Measurements from ENCODE around the gene KRTAP19-8. TPM values are rescaled to one million over a fixed set of nuclear protein-coding genes. Genes with fewer than 3 reads are reported as not detected.

KRTAP19-8 gene
- total RNA-seq, 1 donor from 2014 or later, result not detected

- Histone ChIP-seq H3K4me3 (no peak overlapping the region), H3K4me1 (no peaks in the 10 kb centered on the region), H3K27me3 (ENCODE audit: low read depth) (no peaks in the 10 kb centered on the region), H3K36me3 (no peaks in the 10 kb centered on the region), H3K9me3 (replicated peaks) (peaks cover 17% of the 10 kb centered on the region), H3K27ac (replicated peaks) (no peak overlapping the region)
- TF ChIP-seq CTCF (IDR thresholded peaks at IDR 0.05; ENCODE audit: borderline replicate concordance), result no peak
- no peak for DNase-seq
- intact Hi-C loops (cut with micrococcal nuclease), result no loop called here
These were observed 25.9 kb downstream of the KRTAP19-8 start for GRCh38 chr21:31012133-31013089.

GRCh38 chr21:31011412-31011811 is 26.9 kb downstream of the KRTAP19-8 start:
- intact Hi-C loops (cut with micrococcal nuclease), result no loop called here

GRCh38 chr21:31008355-31008754 is 29.9 kb downstream of the KRTAP19-8 start:
- TF ChIP-seq CTCF (IDR thresholded peaks at IDR 0.05; ENCODE audit: borderline replicate concordance), result no peak
- H3K4me3 ChIP-seq, result no peak overlapping the region
- H3K36me3 ChIP-seq, result no peaks in the 10 kb centered on the region
- intact Hi-C loops (cut with micrococcal nuclease), result no loop called here
- H3K4me1 ChIP-seq, result no peaks in the 10 kb centered on the region
- no peak for DNase-seq
- no peak overlapping the region for H3K27ac ChIP-seq (replicated peaks)
- peaks cover 9% of the 10 kb centered on the region for H3K9me3 ChIP-seq (replicated peaks)
- H3K27me3 ChIP-seq (ENCODE audit: low read depth), result no peaks in the 10 kb centered on the region

More at GRCh38 chr21:31011412-31011811, 26.9 kb downstream of the KRTAP19-8 start:
- no peak overlapping the region for H3K27ac ChIP-seq (replicated peaks)
- peaks cover 13% of the 10 kb centered on the region for H3K9me3 ChIP-seq (replicated peaks)
- no peaks in the 10 kb centered on the region for H3K27me3 ChIP-seq (ENCODE audit: low read depth)
- H3K4me3 ChIP-seq, result no peak overlapping the region
- no peak for DNase-seq
- H3K4me1 ChIP-seq, result no peaks in the 10 kb centered on the region
- no peak for TF ChIP-seq CTCF (IDR thresholded peaks at IDR 0.05; ENCODE audit: borderline replicate concordance)
- no peaks in the 10 kb centered on the region for H3K36me3 ChIP-seq

GRCh38 chr21:31005019-31005418 is 33.3 kb downstream of the KRTAP19-8 start:
- no peak overlapping the region for H3K27ac ChIP-seq (replicated peaks)
- H3K36me3 ChIP-seq, result no peaks in the 10 kb centered on the region
- intact Hi-C loops (cut with micrococcal nuclease), result no loop called here
- H3K4me1 ChIP-seq, result no peaks in the 10 kb centered on the region
- no peaks in the 10 kb centered on the region for H3K9me3 ChIP-seq (replicated peaks)
- no peak overlapping the region for H3K4me3 ChIP-seq
- no peak for TF ChIP-seq CTCF (IDR thresholded peaks at IDR 0.05; ENCODE audit: borderline replicate concordance)
- DNase-seq, result no peak
- H3K27me3 ChIP-seq (ENCODE audit: low read depth), result no peaks in the 10 kb centered on the region

GRCh38 chr21:31003471-31003870 is 34.8 kb downstream of the KRTAP19-8 start:
- intact Hi-C loops (cut with micrococcal nuclease), result no loop called here
- no peaks in the 10 kb centered on the region for H3K4me1 ChIP-seq
- no peaks in the 10 kb centered on the region for H3K36me3 ChIP-seq
- no peak overlapping the region for H3K4me3 ChIP-seq
- no peak for DNase-seq
- no peak for TF ChIP-seq CTCF (IDR thresholded peaks at IDR 0.05; ENCODE audit: borderline replicate concordance)
- H3K9me3 ChIP-seq (replicated peaks), result no peaks in the 10 kb centered on the region
- no peak overlapping the region for H3K27ac ChIP-seq (replicated peaks)
- no peaks in the 10 kb centered on the region for H3K27me3 ChIP-seq (ENCODE audit: low read depth)
